ENCODE data around the gene AGBL4.

- TF ChIP-seq NR4A1 (CRISPR knock-in tag; IDR thresholded peaks at IDR 0.05) (no peak), NR4A1 (tag; IDR thresholded peaks at IDR 0.05) (no peak), KDM4B (IDR thresholded peaks at IDR 0.05; ENCODE audit: borderline replicate concordance in 2 of 2, low read depth in 1 of 2) (no peak), POLR2AphosphoS5 (IDR thresholded peaks at IDR 0.05; ENCODE audit: control insufficient read depth, insufficient read depth, low read depth, low read length) (no peak), SREBF2 (CRISPR knock-in tag; IDR thresholded peaks at IDR 0.05) (no peak)
Measured at GRCh38 chr1:49204720-49205119, 819.0 kb downstream of the AGBL4 start.
